H1 (cell line): ENCODE data around the gene JAKMIP2. TPM values are rescaled to one million over a fixed set of nuclear protein-coding genes. Genes with fewer than 3 reads are reported as not detected.
A peak's percentile ranks its signal among the peaks of the same experiment; 100 is the strongest.

Experiments
- CTCF ChIA-PET: fragments of 300-600 bp; sonication (Branson Sonifier 250); formaldehyde crosslinking; loops from one replicate; lab custom pipeline; 2021; ENCODE audit not compliant: partially characterized antibody; lab: Charles Lee
- POLR2A ChIA-PET: fragments of 300-600 bp; sonication (Branson Sonifier 250); formaldehyde crosslinking; loops from one replicate; lab custom pipeline; 2021; ENCODE audit warnings: inconsistent platforms; ENCODE audit not compliant: partially characterized antibody; lab: Charles Lee
- DNase-seq, 2 experiments: peaks; one replicate each; pipeline versions ENCODE4 v3.0.0 to v3.0.0-alpha.2; 2010 to 2022; ENCODE audit warnings: low spot score in 2 of 2, low read depth in 1 of 2, mixed read lengths in 1 of 2
- FAIRE-seq: peaks from 2 replicates; lab custom pipeline; 2011; peaks lifted over from hg19 to GRCh38; lab: Jason Lieb, UNC
- H2AFZ ChIP-seq: 2 replicates; pipeline ENCODE4 v1.8.1; 2012; ENCODE audit warnings: low read length, inconsistent platforms
- H2AK5ac ChIP-seq: 2 replicates; pipeline ENCODE4 v1.6.1; 2013; ENCODE audit warnings: low read depth, low read length
- H2BK120ac ChIP-seq: replicated peaks from 2 replicates; pipeline ENCODE3; 2013; ENCODE audit warnings: low read depth, low read length, inconsistent platforms
- H2BK12ac ChIP-seq: 2 replicates; pipeline ENCODE4 v1.6.1; 2013; ENCODE audit warnings: low read depth, low read length
- H2BK15ac ChIP-seq: 2 replicates; pipeline ENCODE4 v1.6.1; 2013; ENCODE audit warnings: low read length
- H2BK20ac ChIP-seq: 2 replicates; pipeline ENCODE4 v1.6.1; 2013; ENCODE audit warnings: low read length
- H2BK5ac ChIP-seq: 2 replicates; pipeline ENCODE4 v1.6.1; 2013; ENCODE audit warnings: low read depth, low read length
- H3K14ac ChIP-seq: 2 replicates; pipeline ENCODE4 v1.6.1; 2013; ENCODE audit warnings: inconsistent platforms; ENCODE audit not compliant: insufficient read length
- H3K18ac ChIP-seq: 2 replicates; pipeline ENCODE4 v1.6.1; 2013; ENCODE audit warnings: low read length; ENCODE audit errors: extremely low read depth
- H3K23ac ChIP-seq: 2 replicates; pipeline ENCODE4 v1.6.1; 2013; ENCODE audit warnings: inconsistent platforms; ENCODE audit not compliant: insufficient read length
- H3K23me2 ChIP-seq: 2 replicates; pipeline ENCODE4 v1.6.1; 2013; ENCODE audit warnings: low read depth, low read length
- H3K27ac ChIP-seq: 2 replicates; pipeline ENCODE4 v1.6.1; 2011; ENCODE audit warnings: low read depth, low read length, inconsistent platforms
- H3K27me3 ChIP-seq, 4 experiments: replicated peaks in 1 of 4; 1 replicate in 1 of 4; 2 replicates in 3 of 4; pipeline versions ENCODE4 v1.6.1 to v1.8.1; 2011 to 2013; ENCODE audit warnings: low read length in 3 of 4, mild to moderate bottlenecking in 3 of 4, inconsistent platforms in 2 of 4, mixed read lengths in 2 of 4, moderate library complexity in 1 of 4; ENCODE audit not compliant: control insufficient read depth in 3 of 4, insufficient read depth in 3 of 4; ENCODE audit errors: extremely low read depth in 1 of 4
- H3K36me3 ChIP-seq, 4 experiments: 2 replicates each; pipeline versions ENCODE4 v1.6.1 to v1.8.1; 2011 to 2013; ENCODE audit warnings: mild to moderate bottlenecking in 4 of 4, low read length in 3 of 4, moderate library complexity in 2 of 4, control low read depth in 1 of 4, inconsistent platforms in 1 of 4; ENCODE audit not compliant: insufficient read depth in 4 of 4, control insufficient read depth in 2 of 4
- H3K4ac ChIP-seq: replicated peaks from 2 replicates; pipeline ENCODE3; 2013; ENCODE audit warnings: low read length, low read depth, mixed read lengths, inconsistent platforms; ENCODE audit not compliant: insufficient read length
- H3K4me1 ChIP-seq, 4 experiments: replicated peaks in 1 of 4; 1 replicate in 1 of 4; 2 replicates in 3 of 4; pipeline versions ENCODE4 v1.6.1 to v1.8.1; 2011 to 2013; ENCODE audit warnings: low read length in 3 of 4, inconsistent platforms in 2 of 4, mixed read lengths in 1 of 4; ENCODE audit not compliant: insufficient read depth in 4 of 4, control insufficient read depth in 3 of 4
- H3K4me2 ChIP-seq, 2 experiments: 2 replicates each; pipeline versions ENCODE4 v1.6.1 to v1.8.1; 2011 to 2013; ENCODE audit warnings: low read depth in 2 of 2, low read length in 2 of 2, control low read depth in 1 of 2, inconsistent platforms in 1 of 2, mild to moderate bottlenecking in 1 of 2; ENCODE audit not compliant: insufficient read depth in 1 of 2
- H3K4me3 ChIP-seq, 4 experiments: fragments of 200-600, 300-600 bp in 1 of 4; sonication (generic), shearing (Covaris generic), sonication (Bioruptor Twin) in 1 of 4; 2 replicates each; pipeline versions ENCODE4 v1.5.1 to v1.8.1; 2011 to 2016; ENCODE audit warnings: low read length in 4 of 4, low read depth in 3 of 4, control low read depth in 2 of 4, inconsistent platforms in 2 of 4, mild to moderate bottlenecking in 2 of 4, mixed read lengths in 1 of 4, moderate library complexity in 1 of 4; ENCODE audit not compliant: insufficient read depth in 2 of 4; ENCODE audit errors: extremely low read depth in 1 of 4
- H3K56ac ChIP-seq: replicated peaks from 2 replicates; pipeline ENCODE3; 2013; ENCODE audit warnings: low read depth, mild to moderate bottlenecking, mixed read lengths, low read length, inconsistent platforms; ENCODE audit not compliant: insufficient read length
- H3K79me1 ChIP-seq: 2 replicates; pipeline ENCODE4 v1.6.1; 2013; ENCODE audit warnings: low read depth, low read length, control low read depth
- H3K79me2 ChIP-seq, 2 experiments: 2 replicates each; pipeline versions ENCODE4 v1.6.1 to v1.8.1; 2012 to 2013; ENCODE audit warnings: low read length in 2 of 2, mild to moderate bottlenecking in 2 of 2, inconsistent platforms in 1 of 2; ENCODE audit not compliant: insufficient read depth in 2 of 2, control insufficient read depth in 1 of 2
- H3K9ac ChIP-seq, 4 experiments: replicated peaks in 1 of 4; 1 replicate in 1 of 4; 2 replicates in 3 of 4; pipeline versions ENCODE4 v1.6.1 to v1.8.1; 2011 to 2013; ENCODE audit warnings: low read depth in 3 of 4, low read length in 3 of 4, control low read depth in 2 of 4, mild to moderate bottlenecking in 2 of 4, moderate library complexity in 2 of 4, inconsistent platforms in 1 of 4; ENCODE audit errors: extremely low read depth in 1 of 4
- H3K9me3 ChIP-seq, 2 experiments: 2 replicates each; pipeline versions ENCODE4 v1.6.1 to v1.8.1; 2012 to 2013; ENCODE audit warnings: mild to moderate bottlenecking in 2 of 2, moderate library complexity in 2 of 2, control low read depth in 1 of 2, inconsistent platforms in 1 of 2, low read depth in 1 of 2, low read length in 1 of 2, mixed read lengths in 1 of 2; ENCODE audit not compliant: insufficient read depth in 2 of 2
- H4K20me1 ChIP-seq, 2 experiments: replicated peaks in 1 of 2; 2 replicates each; pipeline versions ENCODE3 to v1.8.1; 2011 to 2013; ENCODE audit warnings: inconsistent platforms in 2 of 2, low read length in 2 of 2, mild to moderate bottlenecking in 1 of 2; ENCODE audit not compliant: insufficient read depth in 2 of 2, control insufficient read depth in 1 of 2
- H4K5ac ChIP-seq: 2 replicates; pipeline ENCODE4 v1.6.1; 2013; ENCODE audit warnings: low read length, low read depth, mixed read lengths, inconsistent platforms; ENCODE audit not compliant: insufficient read length
- H4K8ac ChIP-seq: 2 replicates; pipeline ENCODE4 v1.8.0; 2013; ENCODE audit warnings: mild to moderate bottlenecking, moderate library complexity, low read length, inconsistent platforms; ENCODE audit not compliant: insufficient read depth; ENCODE audit errors: extremely low read depth
- H4K91ac ChIP-seq: replicated peaks from 2 replicates; pipeline ENCODE3; 2013; ENCODE audit warnings: low read length, mixed read lengths, inconsistent platforms; ENCODE audit not compliant: insufficient read length
- ASH2L ChIP-seq: fragments of 200-600, 300-600 bp; sonication (generic); IDR thresholded peaks from one replicate; pipeline ENCODE4 v1.7.1; 2017; ENCODE audit warnings: low read length
- ATF2 ChIP-seq: IDR thresholded peaks from 2 replicates; pipeline ENCODE4 v1.6.1; 2012; ENCODE audit warnings: low read length, inconsistent platforms
- ATF3 ChIP-seq: IDR thresholded peaks from 2 replicates; pipeline ENCODE4 v1.6.1; 2011; ENCODE audit warnings: low read depth, mild to moderate bottlenecking, low read length; ENCODE audit not compliant: insufficient read depth
- BACH1 ChIP-seq: IDR thresholded peaks from 2 replicates; pipeline ENCODE4 v1.6.1; 2012; ENCODE audit warnings: low read length, improper control_type of control experiment
- CEBPB ChIP-seq: IDR thresholded peaks from 2 replicates; pipeline ENCODE4 v1.6.1; 2012; ENCODE audit warnings: low read depth, low read length
- CHD1 ChIP-seq: IDR thresholded peaks from 2 replicates; pipeline ENCODE4 v1.6.1; 2012; ENCODE audit warnings: low read depth, low read length, improper control_type of control experiment
- CREB1 ChIP-seq: IDR thresholded peaks from 2 replicates; pipeline ENCODE4 v1.6.1; 2012; ENCODE audit warnings: inconsistent platforms
- CTBP2 ChIP-seq: IDR thresholded peaks from 2 replicates; pipeline ENCODE4 v1.7.0; 2011; ENCODE audit warnings: borderline replicate concordance, mild to moderate bottlenecking, moderate library complexity, mixed read lengths, low read length; ENCODE audit not compliant: insufficient read depth, insufficient read length
- EP300 ChIP-seq, 2 experiments: IDR thresholded peaks; 1 replicate in 1 of 2; 2 replicates in 1 of 2; pipeline ENCODE4 v1.6.1; 2011 to 2012; ENCODE audit warnings: low read depth in 2 of 2, low read length in 2 of 2, mild to moderate bottlenecking in 2 of 2, borderline replicate concordance in 1 of 2, inconsistent platforms in 1 of 2, moderate library complexity in 1 of 2
- JUND ChIP-seq: IDR thresholded peaks from 2 replicates; pipeline ENCODE4 v1.6.1; 2011; ENCODE audit warnings: mild to moderate bottlenecking, improper control_type of control experiment, low read length
- SIN3A ChIP-seq, 2 experiments: IDR thresholded peaks in 1 of 2; conservative IDR thresholded peaks in 1 of 2; 2 replicates each; pipeline ENCODE4 v1.6.1; 2011 to 2012; ENCODE audit warnings: low read length in 2 of 2, improper control_type of control experiment in 1 of 2, low read depth in 1 of 2, mild to moderate bottlenecking in 1 of 2
- SIX5 ChIP-seq: IDR thresholded peaks from 2 replicates; pipeline ENCODE4 v1.6.1; 2011; ENCODE audit warnings: mild to moderate bottlenecking, low read depth, low read length
- SP2 ChIP-seq: IDR thresholded peaks from 2 replicates; pipeline ENCODE4 v1.6.1; 2012; ENCODE audit warnings: mild to moderate bottlenecking, low read length, inconsistent platforms
- WGBS, 2 experiments: shearing (Covaris generic) in 1 of 2; methylation state at CpG; one replicate each; pipeline versions ENCODE4 v1.1.6 to v1.1.7; 2013 to 2015; ENCODE audit warnings: low lambda C conversion rate in 2 of 2, mixed read lengths in 2 of 2, inconsistent platforms in 1 of 2, low coverage in 1 of 2, missing lambda C conversion rate in 1 of 2; ENCODE audit not compliant: insufficient replicate concordance in 2 of 2, insufficient coverage in 1 of 2, insufficient read length in 1 of 2; ENCODE audit errors: extremely low coverage in 1 of 2, missing lambda C conversion rate in 1 of 2; 5-methylcytosine and 5-hydroxymethylcytosine counted together
- polyA plus RNA-seq, 7 experiments: library from polyadenylated mRNA; depleted of rRNA in 3 of 7; stranded (reverse) in 5 of 7; unstranded in 2 of 7; fragments of >200 nt in 5 of 7; fragments of 200-250 nt in 2 of 7; gene quantifications; 1 replicate in 5 of 7; 2 replicates in 1 of 7; 4 replicates in 1 of 7; pipeline versions ENCODE4 v1.2.1 to v1.2.3, GENCODE V29; 2011 to 2013; ENCODE audit warnings: missing spikeins in 2 of 7, mixed read lengths in 2 of 7
- total RNA-seq: library from RNA; stranded (reverse); fragmentation: NEBNext Ultra II Directional; extraction: Animal tissue kit (Norgen Biotek cat#: 25700); gene quantifications from 2 replicates; pipeline ENCODE4 v1.2.1, GENCODE V29; 2021

JAKMIP2 gene
- total and polyA plus RNA-seq, 2 of the 8 experiments (the other 6 are each of a cell fraction or from before 2014, with no cell fraction given) = 2.4 to 13.6 TPM

GRCh38 chr5:147712598-147712997 is 69.9 kb downstream of the JAKMIP2 start:
- no peak overlapping the region for H2BK15ac ChIP-seq
- no peak overlapping the region for H3K18ac ChIP-seq
- POLR2A ChIA-PET = no interaction called here
- H3K4ac ChIP-seq = no peak overlapping the region
- no peak overlapping the region for H2BK12ac ChIP-seq
- H3K27ac ChIP-seq = no peak overlapping the region
- H3K27me3 ChIP-seq = no peaks in the 10 kb centered on the region
- H3K79me1 ChIP-seq = no peaks in the 10 kb centered on the region
- H3K23ac ChIP-seq = no peak overlapping the region
- 84% methylated on average over 4 of the region's 4 CpGs; no CpG with 5 or more reads in 1 of the 2 experiments for WGBS, 2 experiments
- peaks cover 0 to 2% (median 0%) of the 10 kb centered on the region in 4 experiments; a peak in 1 of 7 replicates for H3K4me1 ChIP-seq
- no peaks in the 10 kb centered on the region for H3K9me3 ChIP-seq
- no peak overlapping the region for H3K4me2 ChIP-seq
- no peak overlapping the region for H4K5ac ChIP-seq
- no peak overlapping the region for H3K14ac ChIP-seq
- H3K79me2 ChIP-seq = no peaks in the 10 kb centered on the region
- DNase-seq = no peak
- peaks cover 0 to 3% of the 10 kb centered on the region in 2 experiments for H4K20me1 ChIP-seq
- no peak overlapping the region for H3K56ac ChIP-seq
- no peak overlapping the region for H3K4me3 ChIP-seq
- H4K8ac ChIP-seq = no peak overlapping the region
- CTCF ChIA-PET = no interaction called here
- no peak overlapping the region for H4K91ac ChIP-seq
- no peak overlapping the region for H3K9ac ChIP-seq
- no peak overlapping the region for H2BK20ac ChIP-seq
- no peaks in the 10 kb centered on the region for H3K36me3 ChIP-seq
- no peaks in the 10 kb centered on the region for H3K23me2 ChIP-seq
- no peak overlapping the region for H2AFZ ChIP-seq
- peak; percentile 32 for FAIRE-seq
- no peak overlapping the region for H2AK5ac ChIP-seq
- H2BK5ac ChIP-seq = no peak overlapping the region
- H2BK120ac ChIP-seq = no peak overlapping the region
- TF ChIP-seq CTBP2 (no peak), SP2 (no peak), BACH1 (no peak), EP300 (IDR thresholded peaks at IDR 0.05; ENCODE audit: borderline replicate concordance in 1 of 2, low read depth in 2 of 2, low read length in 2 of 2) (no peak), SIX5 (no peak), ATF2 (no peak), CREB1 (no peak), ATF3 (no peak), CEBPB (no peak), CHD1 (no peak), JUND (no peak), SIN3A (conservative IDR thresholded peaks at IDR 0.05 in 1 of 2, IDR thresholded peaks at IDR 0.05 in 1 of 2; ENCODE audit: low read depth in 1 of 2, low read length in 2 of 2) (no peak), ASH2L (no peak)
